Activated CD4-positive, alpha-beta T cell treated with anti-CD3 and anti-CD28 coated beads, Interleukin-2, amount 50 U/mL, for 24 hours (primary cell): Measurements from ENCODE around the gene ALPG.
"Not testable (repeated sequence)": the region's sequence is repeated elsewhere in the genome, so short reads cannot be mapped to it uniquely, and the experiment has no call there.

Source experiments
- DNase-seq, 2 donors: peaks; one replicate each; pipeline ENCODE4 v3.0.0-alpha.2; 2020; ENCODE audit warnings: low read depth in 1 of 2, low spot score in 1 of 2

The ALPG gene

GRCh38 chr2:232376713-232377112 is 29.9 kb upstream of the ALPG start:
- DNase-seq: no peak

- DNase-seq: no peak
Measured at GRCh38 chr2:232377319-232377718, 29.3 kb upstream of the ALPG start.

- no peak for DNase-seq
Measured at GRCh38 chr2:232377841-232378734, 28.6 kb upstream of the ALPG start.

- DNase-seq: not testable (repeated sequence)
Measured at GRCh38 chr2:232378735-232379151, 27.9 kb upstream of the ALPG start, which contains the start of gene ALPP. ALPP (plus strand) TSS chr2:232378751; CDS start chr2:232378803, 52 bp downstream.

GRCh38 chr2:232379610-232380590 is 26.7 kb upstream of the ALPG start:
- DNase-seq: not testable (repeated sequence)

- not testable (repeated sequence) for DNase-seq
Measured at GRCh38 chr2:232381204-232382031, 25.2 kb upstream of the ALPG start.

GRCh38 chr2:232382331-232383225 is 24.1 kb upstream of the ALPG start:
- no peak for DNase-seq

- DNase-seq: no peak
Measured at GRCh38 chr2:232384466-232384865, 22.2 kb upstream of the ALPG start.

- DNase-seq: not testable (repeated sequence)
Measured at GRCh38 chr2:232385058-232385457, 21.6 kb upstream of the ALPG start.

GRCh38 chr2:232385660-232386489 is 20.8 kb upstream of the ALPG start:
- DNase-seq: no peak

- no peak for DNase-seq
Measured at GRCh38 chr2:232386490-232386739, 20.2 kb upstream of the ALPG start.

GRCh38 chr2:232386740-232387450 is 19.7 kb upstream of the ALPG start:
- no peak for DNase-seq

GRCh38 chr2:232387451-232388171 is 19.0 kb upstream of the ALPG start:
- DNase-seq: no peak

- no peak for DNase-seq
Measured at GRCh38 chr2:232388324-232388891, 18.2 kb upstream of the ALPG start.

- DNase-seq: no peak
Measured at GRCh38 chr2:232389327-232389726, 17.3 kb upstream of the ALPG start.

- DNase-seq: no peak
Measured at GRCh38 chr2:232390661-232391060, 16.0 kb upstream of the ALPG start.

- DNase-seq: no peak
Measured at GRCh38 chr2:232393556-232393955, 13.1 kb upstream of the ALPG start.
